Gastroesophageal sphincter (tissue), 4 donors: ENCODE measurements around the gene SLC35F3. TPM values are rescaled to one million over a fixed set of nuclear protein-coding genes. Genes with fewer than 3 reads are reported as not detected.

Source experiments
- ATAC-seq: fragments of 150-250 bp; one replicate; pipeline ENCODE4 v1.9.1; 2016; ENCODE audit warnings: mild to moderate bottlenecking, moderate library complexity
- H3K27ac ChIP-seq, 4 donors: fragments of 200-600 bp; sonication (generic) in 3 of 4; 1 replicate in 3 of 4; 2 replicates in 1 of 4; pipeline ENCODE4 v1.5.1; 2016 to 2019
- H3K27me3 ChIP-seq: fragments of 200-600 bp; sonication (generic); one replicate; pipeline ENCODE4 v1.5.1; 2019
- H3K36me3 ChIP-seq, 2 donors: fragments of 200-600 bp; sonication (generic); one replicate each; pipeline ENCODE4 v1.5.1; 2019; ENCODE audit warnings: control low read depth in 1 of 2
- H3K4me1 ChIP-seq, 3 donors: fragments of 200-600 bp; sonication (generic); 1 replicate in 2 of 3; 2 replicates in 1 of 3; pipeline ENCODE4 v1.5.1; 2016 to 2019; ENCODE audit warnings: control low read depth in 2 of 3
- H3K4me3 ChIP-seq, 2 donors: fragments of 200-600 bp; sonication (generic); one replicate each; pipeline ENCODE4 v1.5.1; 2019; ENCODE audit warnings: mild to moderate bottlenecking in 1 of 2, moderate library complexity in 1 of 2
- H3K9me3 ChIP-seq, 3 donors: fragments of 200-600 bp; sonication (generic); one replicate each; pipeline ENCODE4 v1.5.1; 2017 to 2019; ENCODE audit warnings: control low read depth in 2 of 3
- EP300 ChIP-seq: sonication (generic); formaldehyde crosslinking; IDR thresholded peaks from one replicate; pipeline ENCODE4 v1.6.1; 2017; ENCODE audit warnings: antibody characterized with exemption, mild to moderate bottlenecking
- POLR2A ChIP-seq, 2 donors: fragments of 450-650 bp; IDR thresholded peaks; one replicate each; pipeline ENCODE4 v1.6.1; 2017; ENCODE audit warnings: antibody characterized with exemption in 2 of 2, mild to moderate bottlenecking in 2 of 2, moderate library complexity in 1 of 2
- POLR2AphosphoS5 ChIP-seq: sonication (generic); formaldehyde crosslinking; IDR thresholded peaks from one replicate; pipeline ENCODE4 v1.6.1; 2017; ENCODE audit warnings: antibody characterized with exemption
- WGBS, 2 donors: methylation state at CpG; one replicate each; pipeline ENCODE4 v1.1.5; 2018; ENCODE audit warnings: low coverage in 1 of 2; 5-methylcytosine and 5-hydroxymethylcytosine counted together
- total RNA-seq, 4 donors: library from RNA; depleted of rRNA; stranded (reverse); fragments of >200 nt; gene quantifications; one replicate each; pipeline ENCODE4 v1.1.0, GENCODE V29; 2016
- TF ChIP-seq, protein P1 (sequence below), 4 experiments: fragments of 200-600 bp in 2 of 4; fragments of 450-650 bp in 2 of 4; sonication (generic) in 1 of 4; IDR thresholded peaks; one replicate each; pipeline ENCODE4 v1.5.1; 2017 to 2019; ENCODE audit warnings: antibody characterized with exemption in 4 of 4, mild to moderate bottlenecking in 2 of 4, moderate library complexity in 2 of 4

Gene SLC35F3
- total RNA-seq, 4 donors from 2014 or later, result 0.16 to 0.62 (median 0.54) TPM; not detected in 1

DNA sequence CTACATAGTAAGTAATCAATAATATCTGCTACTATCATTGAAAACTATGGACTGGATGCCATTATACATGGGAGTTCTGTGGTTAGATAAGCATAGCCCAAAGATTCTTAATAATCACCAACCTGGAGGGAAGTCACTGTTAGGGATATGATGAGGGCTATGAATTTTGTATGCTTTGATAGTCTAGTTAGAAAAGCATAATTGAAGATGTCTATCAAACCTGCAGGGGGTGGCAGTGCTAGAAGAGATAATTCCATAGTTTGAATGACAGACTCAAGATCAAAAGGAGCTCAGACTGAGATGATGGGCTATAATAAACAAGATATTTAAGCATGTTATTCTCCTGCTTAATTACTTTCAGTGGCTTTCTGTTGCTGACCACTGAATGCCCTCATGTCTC, 453.4 kb downstream of the SLC35F3 start:
- no peak overlapping the region for H3K4me3 ChIP-seq
- no peaks in the 10 kb centered on the region for H3K4me1 ChIP-seq
- peaks cover 0 to 4% (median 0%) of the 10 kb centered on the region in 3 donors for H3K9me3 ChIP-seq
- no peak overlapping the region for H3K27ac ChIP-seq
- no peak for ATAC-seq
- no peaks in the 10 kb centered on the region for H3K36me3 ChIP-seq
- TF ChIP-seq, protein P1, sequence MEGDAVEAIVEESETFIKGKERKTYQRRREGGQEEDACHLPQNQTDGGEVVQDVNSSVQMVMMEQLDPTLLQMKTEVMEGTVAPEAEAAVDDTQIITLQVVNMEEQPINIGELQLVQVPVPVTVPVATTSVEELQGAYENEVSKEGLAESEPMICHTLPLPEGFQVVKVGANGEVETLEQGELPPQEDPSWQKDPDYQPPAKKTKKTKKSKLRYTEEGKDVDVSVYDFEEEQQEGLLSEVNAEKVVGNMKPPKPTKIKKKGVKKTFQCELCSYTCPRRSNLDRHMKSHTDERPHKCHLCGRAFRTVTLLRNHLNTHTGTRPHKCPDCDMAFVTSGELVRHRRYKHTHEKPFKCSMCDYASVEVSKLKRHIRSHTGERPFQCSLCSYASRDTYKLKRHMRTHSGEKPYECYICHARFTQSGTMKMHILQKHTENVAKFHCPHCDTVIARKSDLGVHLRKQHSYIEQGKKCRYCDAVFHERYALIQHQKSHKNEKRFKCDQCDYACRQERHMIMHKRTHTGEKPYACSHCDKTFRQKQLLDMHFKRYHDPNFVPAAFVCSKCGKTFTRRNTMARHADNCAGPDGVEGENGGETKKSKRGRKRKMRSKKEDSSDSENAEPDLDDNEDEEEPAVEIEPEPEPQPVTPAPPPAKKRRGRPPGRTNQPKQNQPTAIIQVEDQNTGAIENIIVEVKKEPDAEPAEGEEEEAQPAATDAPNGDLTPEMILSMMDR (IDR thresholded peaks at IDR 0.05), result no peak
- TF ChIP-seq EP300, result no peak
- peaks cover 14% of the 10 kb centered on the region for H3K27me3 ChIP-seq

DNA sequence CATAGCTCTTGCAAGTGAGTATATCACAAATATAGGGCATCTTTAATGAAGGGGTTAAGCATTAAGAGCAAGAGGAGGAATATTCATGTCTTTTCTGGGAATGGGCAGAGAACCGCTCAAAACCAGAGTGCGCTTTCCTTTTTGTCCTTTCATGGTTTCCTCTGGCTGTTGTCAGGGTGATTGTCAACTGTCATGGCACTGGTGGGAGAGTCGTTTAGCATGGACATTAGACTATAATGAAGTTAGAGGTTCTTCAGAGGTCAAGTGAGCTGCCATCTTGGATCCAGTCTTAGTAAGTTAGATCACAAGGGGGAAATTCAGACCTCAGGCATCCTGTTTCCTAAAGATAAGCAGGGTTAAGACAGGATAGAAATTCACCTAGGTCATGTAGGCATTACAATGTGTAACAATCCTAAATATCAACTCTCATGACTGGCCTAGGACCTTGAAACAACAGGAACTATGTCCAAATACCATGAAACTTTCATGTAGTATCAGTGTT, 456.7 kb downstream of the SLC35F3 start:
- WGBS, 2 donors, result 69 to 84% methylated on average over 3 of the region's 3 CpGs
- Histone ChIP-seq H3K27me3 (peaks cover 6% of the 10 kb centered on the region), H3K9me3 (no peaks in the 10 kb centered on the region), H3K4me3 (no peak overlapping the region), H3K4me1 (no peaks in the 10 kb centered on the region), H3K27ac (no peak overlapping the region), H3K36me3 (no peaks in the 10 kb centered on the region)
- TF ChIP-seq POLR2A (IDR thresholded peaks at IDR 0.05), result no peak
- no peak for TF ChIP-seq POLR2AphosphoS5
- TF ChIP-seq EP300, result no peak
- TF ChIP-seq, protein P1 (IDR thresholded peaks at IDR 0.05), result no peak
- no peak for ATAC-seq

DNA sequence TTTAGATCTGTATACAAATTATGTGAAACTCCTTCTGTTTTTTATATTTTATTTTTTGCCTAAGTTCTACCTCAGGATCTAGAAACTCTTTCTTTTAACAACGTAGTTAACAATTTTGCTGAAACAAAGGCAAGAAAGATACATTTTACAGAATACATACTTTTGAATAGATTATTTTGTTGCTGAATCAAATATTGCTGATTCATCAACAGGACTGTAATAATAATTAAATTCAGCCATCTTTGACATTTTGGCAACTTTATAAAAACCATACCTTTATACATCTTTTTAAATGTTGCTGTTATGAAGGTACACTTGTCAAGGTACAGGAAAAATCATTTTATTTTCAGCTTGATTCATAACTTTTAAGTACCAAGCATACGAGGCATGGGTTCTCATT, 458.1 kb downstream of the SLC35F3 start:
- Histone ChIP-seq H3K36me3 (no peaks in the 10 kb centered on the region), H3K27me3 (peaks cover 2% of the 10 kb centered on the region), H3K4me3 (no peak overlapping the region), H3K9me3 (no peaks in the 10 kb centered on the region), H3K4me1 (no peaks in the 10 kb centered on the region), H3K27ac (no peak overlapping the region)
- ATAC-seq, result no peak
- WGBS, 2 donors, result 24 to 53% methylated on average over 2 of the region's 2 CpGs
- TF ChIP-seq, protein P1 (IDR thresholded peaks at IDR 0.05), result no peak
- no peak for TF ChIP-seq POLR2AphosphoS5

DNA sequence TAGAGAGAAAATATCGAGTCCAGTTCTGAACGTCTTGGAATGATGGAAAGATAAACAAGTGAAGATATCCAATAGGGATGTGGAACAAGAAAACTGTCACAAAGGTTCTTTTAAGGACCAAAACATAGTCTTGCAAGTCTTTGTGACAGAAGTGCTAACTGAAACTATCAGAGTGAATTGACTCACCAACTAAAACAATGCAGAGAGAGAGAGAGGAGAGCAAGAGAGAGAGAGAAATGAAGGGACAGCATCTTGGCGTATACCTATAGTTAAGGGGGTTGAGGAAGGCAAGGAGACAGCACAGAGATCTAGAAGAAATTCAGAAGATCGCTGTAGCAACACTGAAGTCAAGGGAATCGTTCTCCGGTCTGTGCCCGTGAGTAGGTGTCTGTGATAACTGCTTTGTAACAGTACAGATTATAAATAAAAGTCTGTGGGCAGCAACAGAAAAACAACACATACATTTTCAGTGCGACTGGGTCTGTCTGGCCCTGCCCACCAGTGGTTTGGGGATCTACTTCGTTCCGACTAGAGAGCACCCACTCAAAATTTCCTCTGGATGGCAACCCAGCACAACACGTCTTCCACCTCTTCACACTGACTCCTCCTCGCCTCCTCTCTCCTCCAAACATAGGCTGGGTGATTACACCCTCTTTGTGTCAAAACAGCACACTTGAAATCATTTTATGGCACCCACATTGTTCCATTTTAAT, 464.0 kb downstream of the SLC35F3 start:
- no peaks in the 10 kb centered on the region for H3K36me3 ChIP-seq
- peaks cover 7% of the 10 kb centered on the region for H3K27me3 ChIP-seq
- 63 to 75% methylated on average over 12 of the region's 12 CpGs for WGBS, 2 donors
- ATAC-seq, result no peak
- peaks cover 0 to 10% (median 0%) of the 10 kb centered on the region in 3 donors for H3K4me1 ChIP-seq
- TF ChIP-seq POLR2AphosphoS5 (no peak), EP300 (no peak), POLR2A (IDR thresholded peaks at IDR 0.05) (no peak)
- TF ChIP-seq, protein P1 (IDR thresholded peaks at IDR 0.05), result no peak
- no peaks in the 10 kb centered on the region for H3K9me3 ChIP-seq
- no peak overlapping the region for H3K27ac ChIP-seq
- H3K4me3 ChIP-seq, result no peak overlapping the region

DNA sequence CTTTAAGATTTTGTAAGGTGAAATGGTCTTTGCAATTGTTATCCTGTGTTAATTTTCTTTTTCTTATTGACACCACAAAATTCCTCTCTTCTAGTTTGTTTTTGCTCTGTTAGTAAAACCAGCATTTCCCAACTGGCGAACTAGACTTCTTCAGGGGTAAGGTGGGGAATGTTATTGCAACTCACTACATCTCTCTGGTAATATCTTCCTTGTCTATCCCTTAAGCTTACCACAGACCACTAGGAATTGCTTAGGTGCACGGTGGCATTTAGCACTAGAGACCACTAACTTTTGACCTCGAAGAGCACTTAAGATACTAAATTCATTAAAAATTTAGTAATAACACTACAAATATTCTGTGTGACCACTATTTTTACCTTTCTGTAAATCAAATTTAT, 464.6 kb downstream of the SLC35F3 start:
- no peaks in the 10 kb centered on the region for H3K36me3 ChIP-seq
- TF ChIP-seq POLR2A (IDR thresholded peaks at IDR 0.05) (no peak), EP300 (no peak), POLR2AphosphoS5 (no peak)
- TF ChIP-seq, protein P1 (IDR thresholded peaks at IDR 0.05), result no peak
- no peak overlapping the region for H3K4me3 ChIP-seq
- 73 to 79% methylated on average over 3 of the region's 3 CpGs for WGBS, 2 donors
- peaks cover 7% of the 10 kb centered on the region for H3K27me3 ChIP-seq
- ATAC-seq, result no peak
- H3K9me3 ChIP-seq, result no peaks in the 10 kb centered on the region
- no peak overlapping the region for H3K27ac ChIP-seq
- H3K4me1 ChIP-seq, result peaks cover 0 to 13% (median 0%) of the 10 kb centered on the region in 3 donors
